Left ventricle myocardium inferior (tissue), 1 donor: ENCODE measurements around the gene LSM14B. TPM values are rescaled to one million over a fixed set of nuclear protein-coding genes. Genes with fewer than 3 reads are reported as not detected.

Experiments
- DNase-seq: peaks from one replicate; pipeline ENCODE4 v3.0.0-alpha.2; 2020
- H3K27ac ChIP-seq: fragments of 200-600 bp; replicated peaks from 2 replicates; pipeline ENCODE4 v1.8.0; 2021
- H3K27me3 ChIP-seq: fragments of 200-600 bp; 2 replicates; pipeline ENCODE4 v1.8.0; 2021; ENCODE audit warnings: low read depth
- H3K36me3 ChIP-seq: fragments of 200-600 bp; 2 replicates; pipeline ENCODE4 v1.8.0; 2021
- H3K4me1 ChIP-seq: fragments of 200-600 bp; 2 replicates; pipeline ENCODE4 v1.8.0; 2021
- H3K4me3 ChIP-seq: fragments of 200-600 bp; 2 replicates; pipeline ENCODE4 v1.8.0; 2021; ENCODE audit warnings: mild to moderate bottlenecking, moderate library complexity
- H3K9me3 ChIP-seq: fragments of 200-600 bp; replicated peaks from 2 replicates; pipeline ENCODE4 v1.8.0; 2021
- CTCF ChIP-seq: fragments of 200-600 bp; IDR thresholded peaks from 2 replicates; pipeline ENCODE4 v1.8.0; 2021; ENCODE audit warnings: antibody characterized with exemption, mild to moderate bottlenecking, borderline replicate concordance
- intact Hi-C: fragments of 100-400 bp; cut with micrococcal nuclease; formaldehyde crosslinking; loops from one replicate; pipeline ENCODE4 v1.11.0; 2022
- total RNA-seq: library from RNA; stranded (reverse); fragmentation: NEBNext Ultra II Directional; extraction: Animal tissue kit (Norgen Biotek cat#: 25700); gene quantifications from one replicate; pipeline ENCODE4 v1.2.1, GENCODE V29; 2021
- donor health status: DM: no; HTN: yes; CAD: no; lungs with severe emphysema.

Gene LSM14B
- total RNA-seq, 1 donor from 2014 or later: 51.6 TPM

GRCh38 chr20:62161347-62161746 lies 39.1 kb downstream of the LSM14B start:
- H3K36me3 ChIP-seq: peaks cover 61% of the 10 kb centered on the region
- H3K9me3 ChIP-seq: no peaks in the 10 kb centered on the region
- H3K27me3 ChIP-seq: no peaks in the 10 kb centered on the region
- DNase-seq: no peak
- no peak overlapping the region for H3K27ac ChIP-seq
- peaks cover 13% of the 10 kb centered on the region for H3K4me1 ChIP-seq
- intact Hi-C loops: no loop called here
- no peak for TF ChIP-seq CTCF
- H3K4me3 ChIP-seq: no peak overlapping the region

- Histone ChIP-seq H3K4me3 (no peak overlapping the region), H3K9me3 (no peaks in the 10 kb centered on the region), H3K36me3 (peaks cover 74% of the 10 kb centered on the region), H3K27ac (no peak overlapping the region), H3K27me3 (no peaks in the 10 kb centered on the region), H3K4me1 (no peaks in the 10 kb centered on the region)
- intact Hi-C loops: no loop called here
- TF ChIP-seq CTCF: no peak
- no peak for DNase-seq
Measured at GRCh38 chr20:62162765-62163484, 40.6 kb downstream of the LSM14B start.

- DNase-seq: no peak
- Histone ChIP-seq H3K36me3 (peaks cover 79% of the 10 kb centered on the region), H3K27ac (no peak overlapping the region), H3K9me3 (no peaks in the 10 kb centered on the region), H3K27me3 (no peaks in the 10 kb centered on the region), H3K4me3 (no peak overlapping the region), H3K4me1 (no peaks in the 10 kb centered on the region)
- intact Hi-C loops: no loop called here
- TF ChIP-seq CTCF: no peak
Measured at GRCh38 chr20:62163485-62163865, 41.2 kb downstream of the LSM14B start.

GRCh38 chr20:62163986-62164762 lies 41.9 kb downstream of the LSM14B start:
- no peak overlapping the region for H3K4me3 ChIP-seq
- no peaks in the 10 kb centered on the region for H3K27me3 ChIP-seq
- H3K4me1 ChIP-seq: no peaks in the 10 kb centered on the region
- no peaks in the 10 kb centered on the region for H3K9me3 ChIP-seq
- H3K36me3 ChIP-seq: peaks cover 86% of the 10 kb centered on the region
- no peak for TF ChIP-seq CTCF
- intact Hi-C loops: no loop called here
- DNase-seq: no peak
- no peak overlapping the region for H3K27ac ChIP-seq

- Histone ChIP-seq H3K36me3 (peaks cover 87% of the 10 kb centered on the region), H3K27me3 (no peaks in the 10 kb centered on the region), H3K9me3 (no peaks in the 10 kb centered on the region), H3K4me3 (no peak overlapping the region), H3K4me1 (no peaks in the 10 kb centered on the region), H3K27ac (no peak overlapping the region)
- DNase-seq: no peak
- intact Hi-C loops: no loop called here
- TF ChIP-seq CTCF: no peak
Measured at GRCh38 chr20:62164879-62165761, 42.8 kb downstream of the LSM14B start.
